Endothelial cell of umbilical vein (primary cell): ENCODE data around the gene SCN1B. TPM values are rescaled to one million over a fixed set of nuclear protein-coding genes. Genes with fewer than 3 reads are reported as not detected.
A peak's percentile ranks its signal among the peaks of the same experiment; 100 is the strongest.

Experiments
- BruUV-seq: library from RNA; stranded (reverse); fragments of 400-500 nt; replicated peaks from 2 replicates; lab custom pipeline; 2021; lab: Mats Ljungman, UMichigan
- CTCF ChIA-PET: fragments of 300-600, 350-600 bp; sonication (Branson Sonifier 250); formaldehyde crosslinking; loops from one replicate; lab custom pipeline; 2021; ENCODE audit warnings: antibody characterized with exemption, inconsistent platforms; lab: Charles Lee
- POLR2A ChIA-PET: fragments of 300-600, 350-600 bp; sonication (Branson Sonifier 250); formaldehyde crosslinking; loops from one replicate; lab custom pipeline; 2021; ENCODE audit warnings: antibody characterized with exemption, inconsistent platforms; lab: Charles Lee
- DNase-seq: peaks from one replicate; pipeline ENCODE4 v3.0.0-alpha.2; 2011; ENCODE audit warnings: low read depth, low spot score
- FAIRE-seq: peaks from 2 replicates; lab custom pipeline; 2011; peaks lifted over from hg19 to GRCh38; lab: Jason Lieb, UNC
- H2AFZ ChIP-seq: 2 replicates; pipeline ENCODE4 v1.6.0; 2012; ENCODE audit warnings: low read depth, low read length, control low read depth, inconsistent platforms
- H3K27ac ChIP-seq: 2 replicates; pipeline ENCODE4 v1.5.1; 2011; ENCODE audit warnings: low read depth, mild to moderate bottlenecking, control low read depth, low read length, moderate library complexity; ENCODE audit not compliant: insufficient read depth
- H3K27me3 ChIP-seq, 2 experiments: 2 replicates each; pipeline versions ENCODE4 v1.6.0 to v1.6.1; 2011; ENCODE audit warnings: low read length in 2 of 2, mixed read lengths in 1 of 2; ENCODE audit not compliant: control insufficient read depth in 2 of 2, insufficient read depth in 2 of 2
- H3K36me3 ChIP-seq, 2 experiments: 2 replicates in 1 of 2; 3 replicates in 1 of 2; pipeline ENCODE4 v1.5.1; 2011; ENCODE audit warnings: low read length in 2 of 2, mild to moderate bottlenecking in 1 of 2, moderate library complexity in 1 of 2; ENCODE audit not compliant: control insufficient read depth in 2 of 2, insufficient read depth in 2 of 2; ENCODE audit errors: extremely low read depth in 1 of 2
- H3K4me1 ChIP-seq: 3 replicates; pipeline ENCODE4 v1.5.1; 2011; ENCODE audit warnings: mild to moderate bottlenecking, low read length; ENCODE audit not compliant: control insufficient read depth, insufficient read depth; ENCODE audit errors: extremely low read depth
- H3K4me2 ChIP-seq: 2 replicates; pipeline ENCODE4 v1.6.1; 2011; ENCODE audit warnings: low read length, control low read depth, mixed read lengths; ENCODE audit not compliant: insufficient read depth
- H3K4me3 ChIP-seq, 3 experiments: fragments of 200-600 bp in 1 of 3; sonication (generic), shearing (Covaris generic) in 1 of 3; replicated peaks in 1 of 3; 2 replicates each; pipeline ENCODE4 v1.5.1; 2011 to 2016; ENCODE audit warnings: control low read depth in 3 of 3, low read length in 3 of 3, mild to moderate bottlenecking in 2 of 3, inconsistent platforms in 1 of 3, low read depth in 1 of 3, moderate library complexity in 1 of 3; ENCODE audit not compliant: insufficient read depth in 1 of 3
- H3K79me2 ChIP-seq: 2 replicates; pipeline ENCODE4 v1.6.0; 2012; ENCODE audit warnings: low read length, inconsistent platforms; ENCODE audit not compliant: control insufficient read depth, insufficient read depth
- H3K9ac ChIP-seq: replicated peaks from 2 replicates; pipeline ENCODE3; 2011; ENCODE audit warnings: low read length, control low read depth; ENCODE audit not compliant: insufficient read depth; ENCODE audit errors: extremely low read depth
- H3K9me1 ChIP-seq: replicated peaks from 3 replicates; pipeline ENCODE4 v1.6.0; 2011; ENCODE audit warnings: mild to moderate bottlenecking, low read length; ENCODE audit not compliant: control insufficient read depth, insufficient read depth; ENCODE audit errors: extremely low read depth
- H3K9me3 ChIP-seq: replicated peaks from 2 replicates; pipeline ENCODE4 v1.5.1; 2012; ENCODE audit warnings: low read length, inconsistent platforms; ENCODE audit not compliant: control insufficient read depth, insufficient read depth
- H4K20me1 ChIP-seq: replicated peaks from 2 replicates; pipeline ENCODE3; 2011; ENCODE audit warnings: mild to moderate bottlenecking, low read length; ENCODE audit not compliant: control insufficient read depth, insufficient read depth; ENCODE audit errors: extremely low read depth
- CTCF ChIP-seq, 2 donors: IDR thresholded peaks; 1 replicate in 1 of 2; 2 replicates in 1 of 2; pipeline ENCODE4 v1.5.1; 2011; ENCODE audit warnings: low read length in 2 of 2, mild to moderate bottlenecking in 2 of 2, moderate library complexity in 2 of 2, control low read depth in 1 of 2, inconsistent platforms in 1 of 2, low read depth in 1 of 2; ENCODE audit not compliant: insufficient read depth in 1 of 2; ENCODE audit errors: extremely low read depth in 1 of 2
- EZH2 ChIP-seq: IDR thresholded peaks from 2 replicates; pipeline ENCODE4 v1.6.1; 2012; ENCODE audit warnings: borderline replicate concordance, low read depth, mild to moderate bottlenecking, moderate library complexity, low read length, inconsistent platforms; ENCODE audit not compliant: severe bottlenecking
- FOS ChIP-seq: IDR thresholded peaks from 2 replicates; pipeline ENCODE4 v1.6.1; 2011; ENCODE audit warnings: mild to moderate bottlenecking, low read length, moderate library complexity, borderline replicate concordance; ENCODE audit not compliant: insufficient read depth
- GATA2 ChIP-seq: IDR thresholded peaks from 2 replicates; pipeline ENCODE4 v1.7.0; 2011; ENCODE audit warnings: low read depth, mild to moderate bottlenecking, moderate library complexity, mixed read lengths, low read length; ENCODE audit not compliant: insufficient read length, insufficient read depth
- JUN ChIP-seq: IDR thresholded peaks from 2 replicates; pipeline ENCODE4 v1.6.1; 2011; ENCODE audit warnings: borderline replicate concordance, low read depth; ENCODE audit not compliant: insufficient read length, insufficient read depth
- MAX ChIP-seq: IDR thresholded peaks from 2 replicates; pipeline ENCODE4 v1.6.1; 2011; ENCODE audit not compliant: insufficient read depth, insufficient read length
- POLR2AphosphoS5 ChIP-seq: IDR thresholded peaks from 2 replicates; pipeline ENCODE4 v1.6.1; 2012; ENCODE audit warnings: low read depth, mild to moderate bottlenecking, control low read depth, low read length, moderate library complexity; ENCODE audit not compliant: insufficient read depth
- dilution Hi-C: fragments of 300-500 bp; cut with MboI; formaldehyde crosslinking; loops from one replicate; pipeline ENCODE4 v1.15.0; 2019; ENCODE audit warnings: low sequenced_read_pairs; ENCODE audit not compliant: extremely low pct_ligation_motif_present
- intact Hi-C: fragments of 100-400 bp; cut with micrococcal nuclease; formaldehyde crosslinking; loops from one replicate; pipeline ENCODE4 v1.10.0; 2022
- polyA plus RNA-seq, 4 experiments: library from polyadenylated mRNA; depleted of rRNA in 3 of 4; stranded (reverse) in 3 of 4; unstranded in 1 of 4; fragments of >200 nt; gene quantifications; 2 replicates each; pipeline versions ENCODE4 v1.2.1 to v1.2.3, GENCODE V29; 2011 to 2012; ENCODE audit warnings: missing spikeins in 1 of 4
- total RNA-seq: library from RNA; stranded (reverse); gene quantifications from 2 replicates; pipeline ENCODE4 v1.2.3, GENCODE V29; 2021

SCN1B gene
- total and polyA plus RNA-seq, 2 donors (not counting 3 experiments of a cell fraction or from before 2014, with no cell fraction given): 11.2 to 14.2 TPM

- dilution Hi-C loops (no loop called here), intact Hi-C loops (loop anchor here (1.0 kb wide), 4 partner anchors 23 to 428 kb away; partner anchors contain the start of gene LGI4)
- Histone ChIP-seq H3K9ac (no peak overlapping the region), H2AFZ (no peak overlapping the region), H4K20me1 (no peaks in the 10 kb centered on the region), H3K79me2 (no peaks in the 10 kb centered on the region), H3K9me3 (no peaks in the 10 kb centered on the region), H3K4me1 (no peaks in the 10 kb centered on the region), H3K4me3 (no peak overlapping the region), H3K4me2 (no peak overlapping the region), H3K27ac (no peak overlapping the region), H3K9me1 (no peaks in the 10 kb centered on the region), H3K27me3 (no peaks in the 10 kb centered on the region), H3K36me3 (no peaks in the 10 kb centered on the region)
- ChIA-PET POLR2A (no interaction called here), CTCF (interaction anchor here (0.6 to 2.7 kb wide), 30 partner anchors 8 to 428 kb away, joined by 3 to 52 read pairs (median 5); partner anchors contain the start of genes FXYD5 and LGI4)
- BruUV-seq: no TSS peak
- FAIRE-seq (peak; percentile 78), DNase-seq (peak; percentile 72)
- no peak for TF ChIP-seq MAX
- TF ChIP-seq EZH2: no peak
- TF ChIP-seq CTCF (IDR thresholded peaks at IDR 0.05; ENCODE audit: extremely low read depth in 1 of 2, insufficient read depth in 1 of 2, low read depth in 1 of 2, low read length in 2 of 2): peak; percentile 89 to 90
- no peak for TF ChIP-seq FOS
- no peak for TF ChIP-seq JUN
- no peak for TF ChIP-seq GATA2
- no peak for TF ChIP-seq POLR2AphosphoS5
Observed at GRCh38 chr19:35066691-35067563, 36.7 kb downstream of the SCN1B start.
